Stimulated activated CD8-positive, alpha-beta memory T cell treated with anti-CD3 and anti-CD28 coated beads, Interleukin-4, amount 100 ng/mL, for 1 hour (primary cell): ENCODE data around the gene OR52M1.

Experiments used
- DNase-seq, 2 donors: peaks; one replicate each; pipeline ENCODE4 v3.0.0-alpha.2; 2020; ENCODE audit warnings: low read depth in 2 of 2, low spot score in 1 of 2

Gene OR52M1

DNA sequence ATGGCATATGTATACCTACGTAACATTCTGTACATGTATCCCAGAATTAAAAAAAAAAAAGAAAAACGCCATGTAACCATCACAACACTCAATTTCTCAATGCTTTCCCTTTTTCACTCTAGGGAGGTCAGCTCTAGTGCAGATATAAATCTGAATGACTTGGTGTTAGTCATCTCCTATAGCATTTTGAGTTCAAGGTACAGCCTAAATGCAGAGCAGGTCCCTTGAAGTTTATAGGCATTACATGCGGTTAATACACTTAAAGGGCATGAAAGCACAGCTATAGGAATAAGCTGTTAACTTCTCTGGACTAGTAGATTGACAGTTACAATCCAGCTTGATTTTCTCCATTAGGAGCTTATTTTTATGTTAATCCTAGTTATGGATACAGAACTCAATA, 20.4 kb downstream of the OR52M1 start:
- DNase-seq = no peak

DNA sequence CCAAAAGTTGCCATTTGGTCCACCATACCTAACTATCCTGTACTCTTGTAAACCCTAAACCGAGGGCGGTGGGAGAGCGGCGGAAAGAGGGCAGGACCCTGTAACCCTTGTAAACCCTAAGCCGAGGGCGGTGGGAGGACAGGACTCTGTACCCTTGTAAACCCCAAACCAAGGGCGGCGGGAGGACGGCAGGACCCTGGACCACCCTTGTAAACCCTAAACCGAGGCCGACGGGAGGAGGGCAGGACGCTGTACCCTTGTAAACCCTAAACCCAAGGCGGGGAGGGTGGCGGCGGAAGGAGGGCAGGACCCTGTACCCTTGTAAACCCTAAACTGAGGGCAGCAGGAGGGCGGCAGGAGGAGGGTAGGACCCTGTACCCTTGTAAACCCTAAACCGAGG, 24.1 kb downstream of the OR52M1 start:
- DNase-seq = no peak

- DNase-seq = no peak
Measured at GRCh38 chr11:4576880-4577279, 31.9 kb downstream of the OR52M1 start.

GRCh38 chr11:4577761-4578160, 32.8 kb downstream of the OR52M1 start:
- no peak for DNase-seq

DNA sequence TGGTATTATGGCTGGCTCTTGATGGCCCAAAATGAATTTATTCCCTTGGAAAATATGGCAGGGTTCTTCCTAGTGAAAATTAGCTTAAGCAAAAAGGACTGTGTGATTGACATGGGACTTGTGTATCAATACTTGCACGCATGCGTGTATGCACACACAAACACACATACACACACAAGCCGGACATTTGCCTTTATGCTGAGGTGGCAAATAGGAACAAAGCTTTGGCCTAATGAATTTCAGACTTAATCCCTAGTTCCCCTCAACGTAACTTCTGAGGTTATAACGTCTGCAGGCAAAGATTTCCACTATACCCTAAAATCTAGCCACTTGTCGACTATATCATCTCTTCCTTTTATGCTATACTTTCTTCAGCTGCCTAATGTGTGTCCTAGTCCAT, 33.6 kb downstream of the OR52M1 start:
- DNase-seq = no peak

- no peak for DNase-seq
Measured at GRCh38 chr11:4580124-4580523, 35.1 kb downstream of the OR52M1 start.

DNA sequence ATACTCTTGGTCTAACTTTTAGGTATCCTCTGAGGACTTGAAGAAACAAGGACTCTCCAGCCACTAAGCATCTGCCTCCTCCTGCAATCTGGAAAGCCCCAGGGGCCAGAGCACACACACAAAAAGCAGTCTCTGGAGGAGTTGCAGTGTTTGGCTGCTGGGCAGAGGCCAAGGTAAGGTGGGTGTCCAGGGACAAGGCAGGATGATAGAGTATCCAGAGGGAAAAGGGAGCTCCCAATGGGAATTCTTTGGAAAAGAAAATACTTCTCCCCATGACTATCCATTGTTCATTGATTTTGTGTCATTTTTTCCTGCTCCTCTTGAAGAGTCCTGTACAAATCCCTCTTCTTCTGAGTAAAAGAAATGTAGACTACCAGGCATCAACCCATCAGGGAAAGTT, 36.5 kb downstream of the OR52M1 start, which contains the start of gene OR52I2:
Gene OR52I2 (plus strand): TSS at position 301 of the 400 bp plus-strand sequence.
- no peak for DNase-seq

DNA sequence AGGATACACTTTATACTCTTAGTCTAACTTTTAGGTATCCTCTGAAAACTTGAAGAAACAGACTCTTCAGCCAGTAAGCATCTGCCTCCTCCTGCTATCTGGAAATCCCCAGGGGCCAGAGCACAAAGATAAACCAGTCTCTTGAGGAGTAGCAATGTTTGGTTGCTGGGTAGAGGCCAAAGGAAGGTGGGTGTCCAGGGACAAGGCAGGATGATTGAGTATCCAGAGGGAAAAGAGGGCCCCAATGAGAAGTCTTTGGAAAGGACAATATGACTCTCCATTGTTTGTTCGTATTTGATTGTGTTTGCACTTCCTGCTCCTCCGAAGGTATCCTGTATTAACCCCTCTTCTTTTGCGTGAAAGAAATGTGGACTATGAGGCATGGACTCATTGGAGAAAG, 44.0 kb downstream of the OR52M1 start:
- DNase-seq = no peak

GRCh38 chr11:4593739-4594138, 48.7 kb downstream of the OR52M1 start, which contains the start of gene OR52I1:
OR52I1 (plus strand) TSS chr11:4594039; CDS start chr11:4594039, 0 bp downstream.
- no peak for DNase-seq
